Measurements from ENCODE around the gene TCN2.
"Not testable (repeated sequence)": the region's sequence is repeated elsewhere in the genome, so short reads cannot be mapped to it uniquely, and the experiment has no call there.

TCN2 gene

DNA sequence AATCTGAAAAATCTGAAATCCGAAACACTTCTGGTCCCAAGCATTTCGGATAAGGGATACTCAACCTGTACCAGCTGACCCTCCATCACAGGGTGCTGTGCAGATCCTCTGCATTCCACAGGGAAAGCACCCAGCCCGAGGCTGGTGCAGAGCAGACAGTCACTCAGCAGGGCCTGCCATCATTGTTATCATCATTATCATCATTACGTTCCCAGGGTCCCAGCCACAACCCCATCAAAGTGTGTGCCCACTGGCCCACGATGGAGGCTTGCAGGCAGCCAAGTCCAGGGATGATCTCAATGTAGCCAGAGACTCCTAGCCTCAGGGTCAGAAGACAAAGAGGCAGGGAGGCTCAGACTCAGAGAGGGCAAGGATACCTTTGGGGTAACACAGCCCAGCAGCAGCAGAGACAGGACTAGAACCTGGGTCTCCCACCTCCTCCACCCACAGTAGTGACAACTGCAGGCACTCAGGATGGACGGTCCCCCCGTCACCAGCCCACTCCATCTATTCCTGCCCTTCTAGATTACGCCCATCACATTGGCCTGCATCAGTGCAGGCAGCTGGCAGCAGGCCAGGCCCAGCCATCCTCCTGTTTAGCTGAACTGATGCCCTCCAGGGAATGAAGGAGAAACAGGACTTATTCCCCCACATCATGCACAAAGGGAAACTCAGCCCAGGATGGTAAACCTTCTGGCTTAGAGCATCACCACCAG lies 42.8 kb upstream of the TCN2 start:
- no peak for TF ChIP-seq CTCF (IDR thresholded peaks at IDR 0.05; ENCODE audit: low read depth, low read length)
- DNase-seq (ENCODE audit: low read depth in 2 of 2) = no peak
- no peak overlapping the region for H3K4me3 ChIP-seq (replicated peaks in 1 of 2; ENCODE audit: low read depth in 2 of 2, low read length in 2 of 2)

DNA sequence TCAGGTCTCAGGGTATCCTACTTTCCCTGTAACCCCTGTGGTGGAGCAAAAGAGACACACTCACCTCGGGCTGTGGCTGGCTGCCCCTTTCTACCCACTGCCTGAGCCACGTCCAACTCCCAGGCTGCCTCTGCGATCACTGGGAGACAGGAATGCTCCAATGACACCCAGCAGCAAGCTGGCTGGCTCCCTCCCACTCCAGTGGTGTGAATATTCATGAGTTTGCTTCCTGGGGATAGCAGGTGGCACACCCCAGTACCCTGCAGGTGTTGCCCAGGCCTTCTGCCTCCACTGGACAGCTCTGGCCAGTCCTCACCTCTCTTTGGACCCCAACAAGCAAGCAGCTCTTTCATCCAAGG lies 42.2 kb upstream of the TCN2 start:
- no peak for DNase-seq (ENCODE audit: low read depth in 2 of 2)
- H3K4me3 ChIP-seq (replicated peaks in 1 of 2; ENCODE audit: low read depth in 2 of 2, low read length in 2 of 2) = no peak overlapping the region
- TF ChIP-seq CTCF (IDR thresholded peaks at IDR 0.05; ENCODE audit: low read depth, low read length) = no peak

DNA sequence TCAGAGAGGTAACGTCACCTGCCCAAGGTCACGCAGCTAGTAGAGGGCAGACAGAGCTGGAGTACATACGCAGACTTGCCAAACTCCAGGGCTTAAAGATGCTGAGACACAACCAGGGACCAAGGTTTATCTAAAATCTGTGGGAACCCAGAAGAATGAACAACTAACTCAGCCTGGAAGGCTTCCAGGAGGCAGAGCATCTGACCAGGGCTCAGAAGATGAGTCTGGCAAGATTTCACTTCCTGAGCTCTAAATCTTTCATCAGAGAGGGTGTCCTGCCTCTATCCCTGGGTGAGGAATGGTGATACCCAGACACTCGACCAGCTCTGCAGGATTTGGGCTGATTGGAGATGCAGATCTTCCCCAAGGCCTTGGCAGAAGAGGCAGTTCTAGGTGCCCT lies 41.6 kb upstream of the TCN2 start:
- peak; percentile 21 to 38 for DNase-seq (ENCODE audit: low read depth in 2 of 2)
- TF ChIP-seq CTCF (IDR thresholded peaks at IDR 0.05; ENCODE audit: low read depth, low read length) = no peak
- no peak overlapping the region for H3K4me3 ChIP-seq (replicated peaks in 1 of 2; ENCODE audit: low read depth in 2 of 2, low read length in 2 of 2)

DNA sequence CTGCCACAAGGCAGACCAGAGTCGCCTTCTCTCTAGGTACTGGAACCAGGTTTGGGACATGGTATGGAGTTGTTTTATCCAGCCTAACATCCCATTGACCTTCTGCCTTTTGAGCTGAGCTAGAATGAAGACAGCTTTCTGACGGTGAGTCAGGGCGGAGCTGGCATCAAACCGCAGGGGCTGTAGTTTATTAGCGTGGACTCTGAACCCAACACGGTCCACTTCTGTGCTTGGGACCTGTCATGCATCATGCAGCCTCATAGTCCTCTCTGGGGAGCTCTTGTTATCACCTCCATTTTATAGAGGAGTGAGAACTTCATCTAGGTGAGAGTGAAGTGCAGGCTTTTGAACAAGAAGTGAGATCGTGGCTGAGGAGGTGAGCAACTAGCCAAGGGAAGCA lies 40.8 kb upstream of the TCN2 start:
- DNase-seq (ENCODE audit: low read depth in 2 of 2) = no peak
- no peak for TF ChIP-seq CTCF (IDR thresholded peaks at IDR 0.05; ENCODE audit: low read depth, low read length)
- no peak overlapping the region for H3K4me3 ChIP-seq (replicated peaks in 1 of 2; ENCODE audit: low read depth in 2 of 2, low read length in 2 of 2)

GRCh38 chr22:30567277-30567676 lies 39.7 kb upstream of the TCN2 start:
- not testable (repeated sequence) for DNase-seq (ENCODE audit: low read depth in 2 of 2); H3K4me3 ChIP-seq (replicated peaks in 1 of 2; ENCODE audit: low read depth in 2 of 2, low read length in 2 of 2)

DNA sequence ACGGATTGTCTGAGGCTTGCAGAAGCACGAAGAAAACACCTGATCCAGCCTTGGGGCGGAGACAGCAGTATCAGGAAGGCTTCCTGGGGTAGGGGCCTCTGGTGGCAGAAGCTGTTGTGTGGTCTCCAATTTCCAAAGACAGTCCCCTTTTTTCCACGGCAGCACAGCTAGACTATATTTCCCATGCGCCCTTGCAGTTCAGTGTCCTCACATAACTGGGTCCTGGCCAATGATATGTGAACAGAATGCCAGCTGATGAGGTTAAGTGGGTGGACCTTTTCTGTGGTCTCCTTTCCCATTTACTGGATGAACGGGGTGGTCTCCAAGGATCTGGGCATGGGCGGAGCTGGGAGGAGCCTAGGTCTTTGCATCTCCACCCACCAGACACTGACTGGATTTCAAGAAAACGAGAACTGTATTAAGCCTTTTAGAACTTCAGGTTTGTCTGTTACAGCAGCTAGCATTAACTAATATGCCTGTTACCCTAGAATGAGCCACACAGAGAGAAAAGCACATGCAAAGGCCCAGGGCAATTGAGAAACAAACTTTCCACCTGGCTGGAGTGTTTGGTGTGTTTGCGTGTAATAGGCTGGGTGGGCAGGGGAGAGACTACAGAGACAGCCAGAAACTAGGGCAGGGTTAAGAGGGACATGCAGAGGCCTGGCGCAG lies 38.7 kb upstream of the TCN2 start:
- no peak for TF ChIP-seq CTCF (IDR thresholded peaks at IDR 0.05; ENCODE audit: low read depth, low read length)
- H3K4me3 ChIP-seq (replicated peaks in 1 of 2; ENCODE audit: low read depth in 2 of 2, low read length in 2 of 2) = no peak overlapping the region
- DNase-seq (ENCODE audit: low read depth in 2 of 2) = no peak

- H3K4me3 ChIP-seq (replicated peaks in 1 of 2; ENCODE audit: low read depth in 2 of 2, low read length in 2 of 2) = no peak overlapping the region
- no peak for TF ChIP-seq CTCF (IDR thresholded peaks at IDR 0.05; ENCODE audit: low read depth, low read length)
- no peak for DNase-seq (ENCODE audit: low read depth in 2 of 2)
Measured at GRCh38 chr22:30569674-30570202, 37.2 kb upstream of the TCN2 start.
